HepG2 (cell line): ENCODE measurements around the gene BRAT1. TPM values are rescaled to one million over a fixed set of nuclear protein-coding genes. Genes with fewer than 3 reads are reported as not detected.

Experiments
- ATAC-seq: fragments of 200-7000 bp; cut with Tn5 transposase; 3 replicates; pipeline ENCODE4 v1.9.1; 2020; ENCODE audit warnings: mild to moderate bottlenecking, moderate library complexity
- BruUV-seq: library from RNA; stranded (reverse); fragments of 400-500 nt; replicated peaks from 2 replicates; lab custom pipeline; 2021; lab: Mats Ljungman, UMichigan
- CTCF ChIA-PET: fragments of 300-600 bp; formaldehyde crosslinking; extraction: SDS; loops from one replicate; lab custom pipeline; 2021; ENCODE audit warnings: low total read pairs, inconsistent platforms, low intra/inter-chr PET ratio; lab: Yijun Ruan, JAX
- POLR2A ChIA-PET: fragments of 350-600 bp; sonication (Branson Sonifier 250); formaldehyde crosslinking; loops from one replicate; lab custom pipeline; 2020; ENCODE audit warnings: antibody characterized with exemption, inconsistent platforms; lab: Yijun Ruan, JAX
- DNase-seq: peaks from one replicate; pipeline ENCODE4 v3.0.0-alpha.2; 2015; ENCODE audit warnings: low spot score
- FAIRE-seq: peaks from 3 replicates; lab custom pipeline; 2011; peaks lifted over from hg19 to GRCh38; lab: Jason Lieb, UNC
- H2AFZ ChIP-seq: one replicate; pipeline ENCODE4 v1.6.1; 2011; ENCODE audit warnings: low read length, inconsistent platforms
- H3K27ac ChIP-seq: fragments of 300-600 bp; 3 replicates; pipeline ENCODE4 v1.8.0; 2011; ENCODE audit warnings: mixed run types, mild to moderate bottlenecking, mixed read lengths, low read length, inconsistent platforms; ENCODE audit not compliant: insufficient read depth; ENCODE audit errors: extremely low read length
- H3K27me3 ChIP-seq, 2 experiments: fragments of 200-600 bp in 1 of 2; 2 replicates in 1 of 2; 3 replicates in 1 of 2; pipeline versions ENCODE4 v1.6.0 to v1.8.0; 2011; ENCODE audit warnings: low read length in 2 of 2, mild to moderate bottlenecking in 2 of 2, moderate library complexity in 2 of 2, inconsistent platforms in 1 of 2; ENCODE audit not compliant: insufficient read depth in 2 of 2, control insufficient read depth in 1 of 2
- H3K36me3 ChIP-seq, 2 experiments: fragments of 200-600 bp in 1 of 2; replicated peaks in 1 of 2; 2 replicates in 1 of 2; 3 replicates in 1 of 2; pipeline versions ENCODE4 v1.5.1 to v1.8.0; 2011; ENCODE audit warnings: low read length in 2 of 2, inconsistent platforms in 1 of 2; ENCODE audit not compliant: insufficient read depth in 2 of 2, control insufficient read depth in 1 of 2
- H3K4me1 ChIP-seq: 2 replicates; pipeline ENCODE4 v1.5.1; 2012; ENCODE audit warnings: low read length, inconsistent platforms; ENCODE audit not compliant: insufficient read depth
- H3K4me2 ChIP-seq: 2 replicates; pipeline ENCODE4 v1.6.0; 2011; ENCODE audit warnings: low read depth, low read length, inconsistent platforms
- H3K4me3 ChIP-seq, 3 experiments: fragments of 200-600 bp in 1 of 3; sonication (generic), shearing (Covaris generic) in 1 of 3; replicated peaks in 1 of 3; 2 replicates each; pipeline ENCODE4 v1.5.1; 2011 to 2016; ENCODE audit warnings: low read length in 3 of 3, inconsistent platforms in 2 of 3, low read depth in 2 of 3, mild to moderate bottlenecking in 2 of 3, control low read depth in 1 of 3, mixed read lengths in 1 of 3; ENCODE audit not compliant: insufficient read depth in 1 of 3
- H3K79me2 ChIP-seq: one replicate; pipeline ENCODE4 v1.6.1; 2011; ENCODE audit warnings: low read length, inconsistent platforms; ENCODE audit not compliant: insufficient read depth
- H3K9ac ChIP-seq: 2 replicates; pipeline ENCODE4 v1.6.0; 2011; ENCODE audit warnings: mild to moderate bottlenecking, low read depth, low read length, inconsistent platforms; ENCODE audit not compliant: insufficient read depth
- H3K9me3 ChIP-seq: 2 replicates; pipeline ENCODE4 v1.5.1; 2012; ENCODE audit warnings: mild to moderate bottlenecking, low read length
- H4K20me1 ChIP-seq: 2 replicates; pipeline ENCODE4 v1.6.0; 2011; ENCODE audit warnings: inconsistent platforms, mild to moderate bottlenecking, low read length, moderate library complexity; ENCODE audit not compliant: insufficient read depth
- RBFOX2 ChIP-seq: fragments of 200-400 bp; formaldehyde crosslinking; IDR thresholded peaks from 2 replicates; pipeline ENCODE4 v1.6.1; 2017; ENCODE audit warnings: low read depth, mild to moderate bottlenecking, low read length
- ZNF720 ChIP-seq: sonication (generic); formaldehyde crosslinking; IDR thresholded peaks from 2 replicates; pipeline ENCODE4 v1.4.0; 2020; ENCODE audit warnings: missing genetic modification reagents
- WGBS: methylation state at CpG from one replicate; pipeline ENCODE4 v1.1.6; 2017; ENCODE audit warnings: low lambda C conversion rate; 5-methylcytosine and 5-hydroxymethylcytosine counted together
- in situ Hi-C: cut with HindIII; loops from 2 replicates; pipeline ENCODE4 v1.10.0; 2017; ENCODE audit warnings: low pct_unique_long_range_greater_than_20kb; ENCODE audit not compliant: extremely low pct_ligation_motif_present
- intact Hi-C: fragments of 100-400 bp; cut with micrococcal nuclease; formaldehyde crosslinking; loops from one replicate; pipeline ENCODE4 v1.10.0; 2022; ENCODE audit not compliant: unreplicated experiment
- polyA plus RNA-seq, 8 experiments: library from polyadenylated mRNA; depleted of rRNA in 3 of 8; stranded (reverse) in 7 of 8; unstranded in 1 of 8; fragments of >200 nt; fragmentation: Illumina TruSeq in 4 of 8; extraction: Trizol in 4 of 8; gene quantifications; 2 replicates each; pipeline versions ENCODE4 v1.2.1 to v1.2.3, GENCODE V29; 2011 to 2016; ENCODE audit warnings: low read depth in 4 of 8, missing spikeins in 1 of 8, mixed read lengths in 1 of 8; ENCODE audit not compliant: insufficient read depth in 1 of 8
- total RNA-seq, 5 experiments: library from RNA; depleted of rRNA; stranded (reverse); fragments of >200 nt; fragmentation: Illumina TruSeq; extraction: Trizol; gene quantifications; 2 replicates each; pipeline ENCODE4 v1.2.3, GENCODE V29; 2016; ENCODE audit warnings: low read depth in 1 of 5
- TF ChIP-seq, protein P1 (sequence below): sonication (generic); formaldehyde crosslinking; IDR thresholded peaks from 2 replicates; pipeline ENCODE4 v1.9.0; 2022; ENCODE audit warnings: low read depth, missing genetic modification reagents
- TF ChIP-seq, protein P2 (sequence below): sonication (generic); formaldehyde crosslinking; IDR thresholded peaks from 2 replicates; pipeline ENCODE4 v1.5.1; 2020; ENCODE audit warnings: mild to moderate bottlenecking, missing genetic modification reagents
- TF ChIP-seq, protein P3 (sequence below): sonication (generic); formaldehyde crosslinking; IDR thresholded peaks from 2 replicates; pipeline ENCODE4 v1.8.0; 2023; ENCODE audit warnings: mild to moderate bottlenecking, missing genetic modification reagents

BRAT1 gene
- total and polyA plus RNA-seq, 2 of the 13 experiments (the other 11 are each of a cell fraction or from before 2014, with no cell fraction given) = 10.2 to 20.3 TPM

DNA sequence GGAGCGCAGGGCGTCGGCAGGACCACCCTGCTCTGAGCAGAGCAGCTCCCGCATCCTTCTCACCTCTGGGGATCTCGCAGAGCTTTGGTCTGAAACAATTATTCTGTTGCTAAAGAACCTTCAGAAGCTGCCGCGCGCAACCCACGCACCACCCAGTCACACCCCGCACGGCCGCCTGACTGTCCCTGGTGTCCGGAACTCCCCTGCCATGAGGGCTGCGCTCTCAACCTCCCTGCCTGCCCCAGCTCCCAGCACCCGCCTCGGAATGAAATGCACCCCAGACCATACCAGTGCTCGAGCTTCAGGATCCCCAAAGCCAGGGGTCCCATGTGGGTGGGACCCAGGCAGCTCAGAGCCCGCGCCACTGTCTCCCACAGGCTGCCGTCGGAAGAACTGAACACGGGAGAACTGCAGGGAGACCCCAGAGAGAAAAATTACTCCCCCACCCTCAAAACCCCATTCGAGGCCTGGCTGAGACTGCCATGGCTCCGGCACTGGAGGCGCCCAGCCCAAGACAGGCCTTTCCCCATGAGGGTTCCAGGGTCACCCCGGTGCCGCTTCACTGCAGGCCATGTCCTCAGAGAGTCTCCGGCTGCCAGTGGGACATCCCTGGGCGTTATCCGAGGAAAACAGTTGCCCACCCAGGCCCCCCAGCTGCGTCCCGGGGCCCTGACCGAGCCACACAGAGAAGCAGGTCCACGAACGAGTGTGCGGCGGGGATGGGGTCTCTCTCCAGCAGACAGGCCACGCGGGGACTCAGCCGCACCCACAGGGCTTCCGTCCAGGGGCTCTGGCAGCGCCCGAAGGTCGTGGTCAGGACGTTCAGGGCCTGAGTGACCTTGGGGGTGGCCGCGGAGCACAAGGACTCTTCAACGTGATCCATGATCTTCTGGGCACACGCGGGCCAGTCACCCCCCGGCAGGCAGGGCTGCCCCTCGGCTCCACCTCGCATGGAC lies 12.1 kb downstream of the BRAT1 start:
- TF ChIP-seq, protein P1, sequence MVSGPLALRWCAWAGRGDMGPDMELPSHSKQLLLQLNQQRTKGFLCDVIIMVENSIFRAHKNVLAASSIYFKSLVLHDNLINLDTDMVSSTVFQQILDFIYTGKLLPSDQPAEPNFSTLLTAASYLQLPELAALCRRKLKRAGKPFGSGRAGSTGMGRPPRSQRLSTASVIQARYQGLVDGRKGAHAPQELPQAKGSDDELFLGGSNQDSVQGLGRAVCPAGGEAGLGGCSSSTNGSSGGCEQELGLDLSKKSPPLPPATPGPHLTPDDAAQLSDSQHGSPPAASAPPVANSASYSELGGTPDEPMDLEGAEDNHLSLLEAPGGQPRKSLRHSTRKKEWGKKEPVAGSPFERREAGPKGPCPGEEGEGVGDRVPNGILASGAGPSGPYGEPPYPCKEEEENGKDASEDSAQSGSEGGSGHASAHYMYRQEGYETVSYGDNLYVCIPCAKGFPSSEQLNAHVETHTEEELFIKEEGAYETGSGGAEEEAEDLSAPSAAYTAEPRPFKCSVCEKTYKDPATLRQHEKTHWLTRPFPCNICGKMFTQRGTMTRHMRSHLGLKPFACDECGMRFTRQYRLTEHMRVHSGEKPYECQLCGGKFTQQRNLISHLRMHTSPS (CRISPR knock-in tag) = no peak
- TF ChIP-seq, protein P2, sequence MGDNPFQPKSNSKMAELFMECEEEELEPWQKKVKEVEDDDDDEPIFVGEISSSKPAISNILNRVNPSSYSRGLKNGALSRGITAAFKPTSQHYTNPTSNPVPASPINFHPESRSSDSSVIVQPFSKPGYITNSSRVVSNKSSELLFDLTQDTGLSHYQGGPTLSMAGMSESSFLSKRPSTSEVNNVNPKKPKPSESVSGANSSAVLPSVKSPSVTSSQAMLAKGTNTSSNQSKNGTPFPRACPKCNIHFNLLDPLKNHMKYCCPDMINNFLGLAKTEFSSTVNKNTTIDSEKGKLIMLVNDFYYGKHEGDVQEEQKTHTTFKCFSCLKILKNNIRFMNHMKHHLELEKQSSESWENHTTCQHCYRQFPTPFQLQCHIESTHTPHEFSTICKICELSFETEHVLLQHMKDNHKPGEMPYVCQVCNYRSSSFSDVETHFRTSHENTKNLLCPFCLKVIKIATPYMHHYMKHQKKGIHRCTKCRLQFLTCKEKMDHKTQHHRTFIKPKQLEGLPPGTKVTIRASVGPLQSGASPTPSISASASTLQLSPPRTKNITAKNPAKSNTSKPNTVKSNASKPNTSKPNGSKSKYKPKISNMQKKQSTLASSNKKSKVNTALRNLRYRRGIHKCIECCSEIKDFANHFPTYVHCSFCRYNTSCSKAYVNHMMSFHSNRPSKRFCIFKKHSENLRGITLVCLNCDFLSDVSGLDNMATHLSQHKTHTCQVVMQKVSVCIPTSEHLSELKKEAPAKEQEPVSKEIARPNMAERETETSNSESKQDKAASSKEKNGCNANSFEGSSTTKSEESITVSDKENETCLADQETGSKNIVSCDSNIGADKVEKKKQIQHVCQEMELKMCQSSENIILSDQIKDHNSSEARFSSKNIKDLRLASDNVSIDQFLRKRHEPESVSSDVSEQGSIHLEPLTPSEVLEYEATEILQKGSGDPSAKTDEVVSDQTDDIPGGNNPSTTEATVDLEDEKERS (CRISPR knock-in tag) = no peak
- TF ChIP-seq ZNF720 (CRISPR knock-in tag) = no peak
- TF ChIP-seq RBFOX2 = 0 out of 2 replicates have a peak, but pooled peaks have one; percentile 41
- TF ChIP-seq, protein P3, sequence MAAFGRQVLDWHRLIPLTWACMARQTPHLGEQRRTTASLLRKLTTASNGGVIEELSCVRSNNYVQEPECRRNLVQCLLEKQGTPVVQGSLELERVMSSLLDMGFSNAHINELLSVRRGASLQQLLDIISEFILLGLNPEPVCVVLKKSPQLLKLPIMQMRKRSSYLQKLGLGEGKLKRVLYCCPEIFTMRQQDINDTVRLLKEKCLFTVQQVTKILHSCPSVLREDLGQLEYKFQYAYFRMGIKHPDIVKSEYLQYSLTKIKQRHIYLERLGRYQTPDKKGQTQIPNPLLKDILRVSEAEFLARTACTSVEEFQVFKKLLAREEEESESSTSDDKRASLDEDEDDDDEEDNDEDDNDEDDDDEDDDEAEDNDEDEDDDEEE (CRISPR knock-in tag) = no peak
- 95% methylated on average over 31 of the region's 53 CpGs for WGBS
- Histone ChIP-seq H3K27ac (no peak overlapping the region), H3K27me3 (no peaks in the 10 kb centered on the region), H3K79me2 (no peaks in the 10 kb centered on the region), H4K20me1 (no peaks in the 10 kb centered on the region), H3K9ac (no peak overlapping the region), H3K4me2 (no peak overlapping the region), H3K4me1 (no peaks in the 10 kb centered on the region), H3K9me3 (no peaks in the 10 kb centered on the region), H2AFZ (no peak overlapping the region), H3K36me3 (peaks cover 21 to 45% of the 10 kb centered on the region in 2 experiments; a peak in 4 of 5 replicates), H3K4me3 (no peak overlapping the region)
- FAIRE-seq (no peak), ATAC-seq (no peak), DNase-seq (no peak)
- BruUV-seq = no TSS peak
- intact Hi-C loops = no loop called here
- CTCF ChIA-PET = no interaction called here
- in situ Hi-C loops = no loop called here
- POLR2A ChIA-PET = interaction anchor here (0.6 kb wide), 1 partner anchor 74 kb away, joined by 3 read pairs; no protein-coding TSS in a partner anchor
